Right lobe of liver (tissue), 4 donors: ENCODE data around the gene TBX18.

Experiments used
- POLR2A ChIP-seq: fragments of 450-650 bp; IDR thresholded peaks from one replicate; pipeline ENCODE4 v1.6.1; 2017; ENCODE audit warnings: antibody characterized with exemption, mild to moderate bottlenecking
- TF ChIP-seq, protein P1 (sequence below), 4 donors: fragments of 200-600 bp in 3 of 4; fragments of 450-650 bp in 1 of 4; IDR thresholded peaks; one replicate each; pipeline versions ENCODE4 v1.5.1 to v1.8.0; 2016 to 2022; ENCODE audit warnings: antibody characterized with exemption in 4 of 4, mild to moderate bottlenecking in 2 of 4
- donor health status: DM: no; HTN: no; CAD: no.
- donor health status: DM: no; HTN: no; CAD: no.
- donor health status: DM: no; HTN: yes; CAD: no.

DNA sequence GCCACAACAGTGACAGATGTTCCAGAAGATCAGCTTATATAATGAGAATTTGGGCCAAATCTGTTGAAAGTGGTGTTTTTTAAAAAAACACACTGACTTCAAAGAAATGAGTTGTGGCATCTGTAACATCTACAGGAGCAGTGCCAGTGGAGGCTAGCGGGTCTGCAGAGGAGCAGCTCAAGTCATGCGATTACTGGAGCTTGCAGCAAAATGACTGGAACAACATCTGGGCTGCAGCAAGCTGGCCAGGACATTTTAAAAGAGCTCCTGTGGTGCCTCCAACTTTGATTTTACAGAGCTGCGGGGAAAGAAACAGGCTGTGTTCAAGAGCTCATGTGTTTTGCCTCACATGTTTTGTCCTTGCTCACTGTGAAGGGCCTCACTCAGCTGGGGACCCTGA is 57.2 kb downstream of the TBX18 start:
- TF ChIP-seq POLR2A = no peak
- TF ChIP-seq, protein P1, sequence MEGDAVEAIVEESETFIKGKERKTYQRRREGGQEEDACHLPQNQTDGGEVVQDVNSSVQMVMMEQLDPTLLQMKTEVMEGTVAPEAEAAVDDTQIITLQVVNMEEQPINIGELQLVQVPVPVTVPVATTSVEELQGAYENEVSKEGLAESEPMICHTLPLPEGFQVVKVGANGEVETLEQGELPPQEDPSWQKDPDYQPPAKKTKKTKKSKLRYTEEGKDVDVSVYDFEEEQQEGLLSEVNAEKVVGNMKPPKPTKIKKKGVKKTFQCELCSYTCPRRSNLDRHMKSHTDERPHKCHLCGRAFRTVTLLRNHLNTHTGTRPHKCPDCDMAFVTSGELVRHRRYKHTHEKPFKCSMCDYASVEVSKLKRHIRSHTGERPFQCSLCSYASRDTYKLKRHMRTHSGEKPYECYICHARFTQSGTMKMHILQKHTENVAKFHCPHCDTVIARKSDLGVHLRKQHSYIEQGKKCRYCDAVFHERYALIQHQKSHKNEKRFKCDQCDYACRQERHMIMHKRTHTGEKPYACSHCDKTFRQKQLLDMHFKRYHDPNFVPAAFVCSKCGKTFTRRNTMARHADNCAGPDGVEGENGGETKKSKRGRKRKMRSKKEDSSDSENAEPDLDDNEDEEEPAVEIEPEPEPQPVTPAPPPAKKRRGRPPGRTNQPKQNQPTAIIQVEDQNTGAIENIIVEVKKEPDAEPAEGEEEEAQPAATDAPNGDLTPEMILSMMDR (IDR thresholded peaks at IDR 0.05) = no peak
